KMS-11 (cell line): Measurements from ENCODE around the gene B3GALNT1.

Experiments
- H2AFZ ChIP-seq: fragments of 200-600 bp; sonication (generic); 2 replicates; pipeline ENCODE4 v1.6.1; 2016; ENCODE audit warnings: antibody characterized with exemption, mixed run types, low read depth
- H3K27ac ChIP-seq: fragments of 200-600 bp; sonication (generic); 2 replicates; pipeline ENCODE4 v1.6.1; 2016; ENCODE audit warnings: mild to moderate bottlenecking, mixed run types
- H3K27me3 ChIP-seq: fragments of 200-600 bp; sonication (generic); 2 replicates; pipeline ENCODE4 v1.6.1; 2017; ENCODE audit warnings: mild to moderate bottlenecking, low read depth, mixed run types, moderate library complexity; ENCODE audit not compliant: insufficient read depth
- H3K36me3 ChIP-seq: fragments of 200-600 bp; sonication (generic); 2 replicates; pipeline ENCODE4 v1.6.1; 2017; ENCODE audit warnings: mild to moderate bottlenecking, mixed run types; ENCODE audit not compliant: insufficient read depth
- H3K4me1 ChIP-seq: fragments of 200-600 bp; sonication (generic); 2 replicates; pipeline ENCODE4 v1.6.1; 2016; ENCODE audit warnings: mild to moderate bottlenecking, low read depth, mixed run types; ENCODE audit not compliant: poor library complexity, severe bottlenecking
- H3K4me2 ChIP-seq: fragments of 200-600 bp; sonication (generic); 2 replicates; pipeline ENCODE4 v1.7.0; 2016; ENCODE audit warnings: mild to moderate bottlenecking, mixed run types
- H3K4me3 ChIP-seq: fragments of 200-600 bp; sonication (generic); IDR thresholded peaks from 2 replicates; pipeline ENCODE4 v1.6.1; 2017; ENCODE audit warnings: low read depth, low read length, mixed read lengths; ENCODE audit not compliant: insufficient read depth
- H3K79me2 ChIP-seq: fragments of 200-600 bp; sonication (generic); 2 replicates; pipeline ENCODE4 v1.6.1; 2016; ENCODE audit warnings: low read depth, mixed run types; ENCODE audit not compliant: insufficient read depth
- H3K9ac ChIP-seq: fragments of 200-600 bp; sonication (generic); 2 replicates; pipeline ENCODE4 v1.6.1; 2016; ENCODE audit warnings: mild to moderate bottlenecking, mixed run types
- H4K20me1 ChIP-seq: fragments of 200-600 bp; sonication (generic); 2 replicates; pipeline ENCODE4 v1.6.1; 2016; ENCODE audit warnings: mild to moderate bottlenecking, mixed run types; ENCODE audit not compliant: insufficient read depth
- TF ChIP-seq, protein P1 (sequence below): fragments of 200-600 bp; sonication (generic); conservative IDR thresholded peaks from 2 replicates; pipeline ENCODE4 v1.6.1; 2017; ENCODE audit warnings: low read depth, mild to moderate bottlenecking, antibody characterized with exemption, low read length, moderate library complexity, mixed read lengths

B3GALNT1 gene

DNA sequence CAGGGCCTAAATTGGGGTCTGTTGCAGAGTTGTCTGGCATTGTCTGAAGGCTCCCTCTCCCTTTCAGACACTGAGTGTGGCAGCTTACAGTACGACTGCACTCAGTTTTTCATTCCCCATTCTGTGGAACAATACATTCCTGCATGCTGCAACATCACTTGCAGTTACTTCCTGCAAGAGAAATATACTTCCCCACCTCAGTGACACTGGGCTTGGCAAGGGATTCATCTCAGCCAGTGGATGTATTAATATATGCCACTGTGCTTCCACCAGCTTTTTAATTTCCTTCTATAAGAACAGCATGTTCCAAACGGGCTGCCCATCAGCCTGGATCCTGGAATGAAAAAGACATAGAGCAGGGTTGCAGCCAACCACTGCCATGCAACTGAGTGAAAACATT, 23.1 kb downstream of the B3GALNT1 start:
- TF ChIP-seq, protein P1, sequence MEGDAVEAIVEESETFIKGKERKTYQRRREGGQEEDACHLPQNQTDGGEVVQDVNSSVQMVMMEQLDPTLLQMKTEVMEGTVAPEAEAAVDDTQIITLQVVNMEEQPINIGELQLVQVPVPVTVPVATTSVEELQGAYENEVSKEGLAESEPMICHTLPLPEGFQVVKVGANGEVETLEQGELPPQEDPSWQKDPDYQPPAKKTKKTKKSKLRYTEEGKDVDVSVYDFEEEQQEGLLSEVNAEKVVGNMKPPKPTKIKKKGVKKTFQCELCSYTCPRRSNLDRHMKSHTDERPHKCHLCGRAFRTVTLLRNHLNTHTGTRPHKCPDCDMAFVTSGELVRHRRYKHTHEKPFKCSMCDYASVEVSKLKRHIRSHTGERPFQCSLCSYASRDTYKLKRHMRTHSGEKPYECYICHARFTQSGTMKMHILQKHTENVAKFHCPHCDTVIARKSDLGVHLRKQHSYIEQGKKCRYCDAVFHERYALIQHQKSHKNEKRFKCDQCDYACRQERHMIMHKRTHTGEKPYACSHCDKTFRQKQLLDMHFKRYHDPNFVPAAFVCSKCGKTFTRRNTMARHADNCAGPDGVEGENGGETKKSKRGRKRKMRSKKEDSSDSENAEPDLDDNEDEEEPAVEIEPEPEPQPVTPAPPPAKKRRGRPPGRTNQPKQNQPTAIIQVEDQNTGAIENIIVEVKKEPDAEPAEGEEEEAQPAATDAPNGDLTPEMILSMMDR: no peak
- H2AFZ ChIP-seq: peak overlapping the region; percentile 31; the same call in 1 of the 2 replicates
- H4K20me1 ChIP-seq: no peaks in the 10 kb centered on the region
- H3K36me3 ChIP-seq: no peaks in the 10 kb centered on the region
- peaks cover 11% of the 10 kb centered on the region for H3K4me1 ChIP-seq
- H3K4me3 ChIP-seq: no peak overlapping the region
- peak overlapping the region; percentile 43 for H3K4me2 ChIP-seq
- H3K27ac ChIP-seq: no peak overlapping the region
- H3K9ac ChIP-seq: no peak overlapping the region
- H3K27me3 ChIP-seq: no peaks in the 10 kb centered on the region
- H3K79me2 ChIP-seq: no peaks in the 10 kb centered on the region

DNA sequence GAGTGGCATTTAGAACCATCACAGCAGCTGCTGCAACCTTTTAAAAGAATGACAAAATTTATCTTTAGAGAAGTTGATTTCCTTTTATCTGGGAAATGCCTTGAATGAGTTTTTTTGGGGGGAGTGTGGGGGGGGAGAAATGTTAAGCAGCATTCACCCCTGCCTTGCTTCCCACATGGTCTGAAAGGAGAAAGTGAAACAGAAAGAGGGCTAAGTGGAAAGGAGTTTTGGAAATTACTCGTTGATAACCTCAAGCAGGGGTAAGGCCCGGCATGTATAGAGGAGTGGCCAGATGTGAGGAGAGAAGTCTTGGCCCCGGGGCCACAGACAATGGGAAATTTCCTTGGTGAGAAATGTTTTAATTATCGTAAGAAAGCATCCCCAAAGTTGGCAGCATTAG, 23.5 kb downstream of the B3GALNT1 start:
- TF ChIP-seq, protein P1: no peak

DNA sequence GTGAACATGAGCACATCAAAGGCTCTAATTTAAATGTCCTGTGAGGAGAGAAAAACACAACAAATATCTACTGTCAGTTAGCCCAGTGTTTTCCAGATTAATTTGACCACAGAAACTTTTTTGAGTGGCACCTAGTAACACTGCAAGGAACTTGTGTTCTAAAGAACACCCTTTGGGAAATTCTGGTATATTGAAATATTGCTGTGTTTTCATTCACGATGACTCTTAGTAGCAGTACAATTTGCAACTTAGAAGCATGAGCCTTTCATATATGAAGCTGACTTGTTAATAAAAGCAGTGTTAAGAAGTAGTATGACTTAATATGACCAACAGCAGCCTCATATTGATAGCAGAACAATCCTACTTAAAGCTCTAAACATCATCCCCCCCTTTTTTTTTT, 32.0 kb downstream of the B3GALNT1 start:
- Histone ChIP-seq H3K36me3 (no peaks in the 10 kb centered on the region), H2AFZ (no peak overlapping the region), H3K27ac (no peak overlapping the region), H3K27me3 (no peaks in the 10 kb centered on the region), H3K79me2 (no peaks in the 10 kb centered on the region), H3K4me2 (no peak overlapping the region), H3K4me3 (no peak overlapping the region), H3K9ac (no peak overlapping the region), H3K4me1 (no peaks in the 10 kb centered on the region), H4K20me1 (no peaks in the 10 kb centered on the region)
- TF ChIP-seq, protein P1: no peak

More for the DNA sequence above, 23.5 kb downstream of the B3GALNT1 start:
- Histone ChIP-seq H3K79me2 (no peaks in the 10 kb centered on the region), H3K4me2 (peak overlapping the region; percentile 43), H2AFZ (peak overlapping the region; percentile 31; the same call in 1 of the 2 replicates), H3K4me1 (peaks cover 11% of the 10 kb centered on the region), H3K4me3 (no peak overlapping the region), H3K27ac (no peak overlapping the region; the same call in 1 of the 2 replicates), H3K36me3 (no peaks in the 10 kb centered on the region), H3K9ac (no peak overlapping the region), H4K20me1 (no peaks in the 10 kb centered on the region), H3K27me3 (no peaks in the 10 kb centered on the region)

DNA sequence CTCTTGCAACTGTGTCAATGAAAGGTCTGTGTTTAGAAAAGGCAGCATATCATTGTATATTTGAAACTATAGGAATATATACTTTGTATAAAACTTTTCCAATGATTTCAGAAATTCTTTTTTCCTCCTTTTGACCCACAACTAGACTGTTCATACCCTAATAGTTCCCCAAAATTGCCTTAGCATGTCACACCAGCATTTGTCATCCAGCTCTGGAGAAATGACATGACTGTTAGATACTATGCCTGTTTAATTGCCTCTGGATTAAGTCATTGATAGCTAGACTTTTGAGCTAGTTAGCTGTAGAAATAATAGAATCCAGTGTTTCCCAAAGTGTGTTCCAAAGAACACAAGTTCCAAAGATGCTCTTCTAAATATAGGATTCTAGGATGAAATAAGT, 32.4 kb downstream of the B3GALNT1 start:
- no peaks in the 10 kb centered on the region for H3K36me3 ChIP-seq

More for the DNA sequence above, 32.4 kb downstream of the B3GALNT1 start:
- no peaks in the 10 kb centered on the region for H3K79me2 ChIP-seq
- no peak overlapping the region for H2AFZ ChIP-seq
- H4K20me1 ChIP-seq: no peaks in the 10 kb centered on the region
- no peak overlapping the region for H3K4me2 ChIP-seq
- TF ChIP-seq, protein P1: no peak
- no peak overlapping the region for H3K4me3 ChIP-seq
- no peak overlapping the region for H3K9ac ChIP-seq
- H3K27ac ChIP-seq: no peak overlapping the region
- H3K4me1 ChIP-seq: no peaks in the 10 kb centered on the region
- H3K27me3 ChIP-seq: no peaks in the 10 kb centered on the region
